Measurements from ENCODE around the gene CAMK2N2. TPM values are rescaled to one million over a fixed set of nuclear protein-coding genes. Genes with fewer than 3 reads are reported as not detected.
A peak's percentile ranks its signal among the peaks of the same experiment; 100 is the strongest.

The CAMK2N2 gene
- total RNA-seq, 4 donors from 2014 or later: not detected

- 88 to 91% methylated on average over 5 of the region's 5 CpGs for WGBS, 2 donors
- Histone ChIP-seq H3K9me3 (no peaks in the 10 kb centered on the region), H3K27ac (no peak overlapping the region), H3K4me3 (replicated peaks in 1 of 3) (no peak overlapping the region), H3K4me1 (peaks cover 0 to 6% of the 10 kb centered on the region in 2 donors), H3K36me3 (no peaks in the 10 kb centered on the region), H3K27me3 (no peaks in the 10 kb centered on the region)
- intact Hi-C loops (cut with DNase I): no loop called here
- DNase-seq: no peak
- TF ChIP-seq CTCF (IDR thresholded peaks at IDR 0.05) (no peak), POLR2A (IDR thresholded peaks at IDR 0.05) (no peak)
Measured at GRCh38 chr3:184211297-184211696, 50.1 kb downstream of the CAMK2N2 start.

MicroRNAs within 50 kb of the gene (microRNA counts, 767-probe panel; counts per million panel counts)
- 0 counts per million in 2 donors for microRNA hsa-miR-1224-3p
- 0 counts per million in 2 donors for microRNA hsa-miR-1224-5p

Small RNA genes within 50 kb of the gene (microRNA-seq; reads per million reads assigned to microRNA genes)
- 5.5 reads per million, percentile 13 among the genes with 10 or more reads in this experiment for gene MIR1224

Small RNA genes within 50 kb of the gene (small RNA-seq; reads per million reads assigned to genes)
- gene MIR1224: not detected

Other genes with a start within 250 kb of the CAMK2N2 start
- gene ABCC5, start 243.7 kb downstream of the CAMK2N2 start, total RNA-seq: 10 to 100 TPM; 12.2 to 24.3 (median 18.2) TPM
- gene HTR3D, start 229.8 kb downstream of the CAMK2N2 start, total RNA-seq: not detected
- gene HTR3C, start 208.5 kb downstream of the CAMK2N2 start, total RNA-seq: under 1 TPM in 1 of 4 donors, not detected in 3; 0.45 TPM
- gene HTR3E, start 164.5 kb downstream of the CAMK2N2 start, total RNA-seq: not detected
- 10 to 100 TPM; 27.9 to 46.5 (median 42.2) TPM for gene EIF2B5, start 126.2 kb downstream of the CAMK2N2 start, total RNA-seq
- 100 to 1,000 TPM in 1 of 4 donors, 10 to 100 TPM in 3; 48.2 to 137 (median 65.3) TPM for gene DVL3, start 106.2 kb downstream of the CAMK2N2 start, total RNA-seq
- gene AP2M1, start 86.7 kb downstream of the CAMK2N2 start, total RNA-seq: 100 to 1,000 TPM; 180 to 302 (median 212) TPM
- gene ABCF3, start 75.4 kb downstream of the CAMK2N2 start, total RNA-seq: 10 to 100 TPM; 51.1 to 83.4 (median 72.6) TPM
- gene VWA5B2, start 32.0 kb downstream of the CAMK2N2 start, total RNA-seq: under 1 TPM in 3 of 4 donors, not detected in 1; 0.42 to 0.88 (median 0.45) TPM
- 10 to 100 TPM; 49.2 to 87.3 (median 66.8) TPM for gene ALG3, start 12.6 kb downstream of the CAMK2N2 start, total RNA-seq
- 10 to 100 TPM in 3 of 4 donors, 1 to 10 TPM in 1; 9.4 to 17.1 (median 13.5) TPM for gene EEF1AKMT4, start 11.9 kb downstream of the CAMK2N2 start, total RNA-seq
- not detected for gene ECE2, start 14.5 kb upstream of the CAMK2N2 start, total RNA-seq
- 100 to 1,000 TPM; 136 to 320 (median 244) TPM for gene PSMD2, start 37.7 kb upstream of the CAMK2N2 start, total RNA-seq
- gene EIF4G1, start 53.1 kb upstream of the CAMK2N2 start, total RNA-seq: 100 to 1,000 TPM; 206 to 418 (median 348) TPM
- gene FAM131A, start 76.0 kb upstream of the CAMK2N2 start, total RNA-seq: 10 to 100 TPM; 19.2 to 35.1 (median 22.5) TPM
- 1 to 10 TPM; 4.3 to 7.6 (median 5.2) TPM for gene CLCN2, start 100.1 kb upstream of the CAMK2N2 start, total RNA-seq
- 100 to 1,000 TPM in 1 of 4 donors, 10 to 100 TPM in 3; 58.1 to 113 (median 85.6) TPM for gene POLR2H, start 100.2 kb upstream of the CAMK2N2 start, total RNA-seq
- under 1 TPM in 1 of 4 donors, not detected in 3; 0.13 TPM for gene THPO, start 116.7 kb upstream of the CAMK2N2 start, total RNA-seq
- gene CHRD, start 118.5 kb upstream of the CAMK2N2 start, total RNA-seq: 10 to 100 TPM in 2 of 4 donors, 1 to 10 TPM in 2; 4.1 to 14.8 (median 8.0) TPM